GM10847 (cell line): ENCODE measurements around the gene RAB10.

Experiments
- POLR2A ChIP-seq: IDR thresholded peaks from 2 replicates; pipeline ENCODE4 v1.6.1; 2011; ENCODE audit not compliant: insufficient read length; ENCODE audit errors: extremely low read depth

RAB10 gene

GRCh38 chr2:26033818-26034636 is at the start of gene RAB10:
TSS of gene RAB10 (plus strand) at chr2:26034084. CDS start at chr2:26034609, 525 bp downstream.
- TF ChIP-seq POLR2A: peak; percentile 94

- no peak for TF ChIP-seq POLR2A
Observed at GRCh38 chr2:25988134-25988533, 45.8 kb upstream of the RAB10 start.

- no peak for TF ChIP-seq POLR2A
Observed at GRCh38 chr2:25989154-25989553, 44.7 kb upstream of the RAB10 start.

- no peak for TF ChIP-seq POLR2A
Observed at GRCh38 chr2:25991965-25992364, 41.9 kb upstream of the RAB10 start.

- no peak for TF ChIP-seq POLR2A
Observed at GRCh38 chr2:25992556-25992955, 41.3 kb upstream of the RAB10 start.

- TF ChIP-seq POLR2A: no peak
Observed at GRCh38 chr2:25993049-25993448, 40.8 kb upstream of the RAB10 start.

GRCh38 chr2:25994509-25994908 is 39.4 kb upstream of the RAB10 start:
- no peak for TF ChIP-seq POLR2A

GRCh38 chr2:25996844-25997243 is 37.0 kb upstream of the RAB10 start:
- no peak for TF ChIP-seq POLR2A

- no peak for TF ChIP-seq POLR2A
Observed at GRCh38 chr2:26000561-26001082, 33.3 kb upstream of the RAB10 start.

GRCh38 chr2:26001743-26002351 is 32.0 kb upstream of the RAB10 start:
- TF ChIP-seq POLR2A: no peak

GRCh38 chr2:26002632-26003310 is 31.1 kb upstream of the RAB10 start:
- TF ChIP-seq POLR2A: no peak

- TF ChIP-seq POLR2A: no peak
Observed at GRCh38 chr2:26008095-26008494, 25.8 kb upstream of the RAB10 start.

- TF ChIP-seq POLR2A: no peak
Observed at GRCh38 chr2:26008851-26009566, 24.9 kb upstream of the RAB10 start.

- no peak for TF ChIP-seq POLR2A
Observed at GRCh38 chr2:26009567-26009963, 24.3 kb upstream of the RAB10 start.

- TF ChIP-seq POLR2A: no peak
Observed at GRCh38 chr2:26010943-26011342, 22.9 kb upstream of the RAB10 start.

GRCh38 chr2:26011609-26011989 is 22.3 kb upstream of the RAB10 start:
- no peak for TF ChIP-seq POLR2A
